DOHH2 (cell line): Measurements from ENCODE around the gene MRTFA.

ENCODE experiments used
- H3F3A ChIP-seq: fragments of 200-600 bp; sonication (generic), shearing (Covaris generic); 2 replicates; pipeline ENCODE4 v1.6.0; 2016; ENCODE audit warnings: antibody characterized with exemption, mild to moderate bottlenecking; ENCODE audit not compliant: control insufficient read depth, insufficient read depth
- H3K27ac ChIP-seq: fragments of 200-600 bp; sonication (generic); 2 replicates; pipeline ENCODE4 v1.5.1; 2014; ENCODE audit warnings: low read depth, mild to moderate bottlenecking, low read length, moderate library complexity
- H3K27me3 ChIP-seq: fragments of 200-600 bp; sonication (generic); 2 replicates; pipeline ENCODE4 v1.6.1; 2014; ENCODE audit warnings: mild to moderate bottlenecking, low read length, mixed read lengths; ENCODE audit not compliant: control insufficient read depth
- H3K36me3 ChIP-seq: fragments of 200-600 bp; sonication (generic); 2 replicates; pipeline ENCODE4 v1.6.1; 2014; ENCODE audit warnings: mild to moderate bottlenecking, low read length, moderate library complexity, mixed read lengths; ENCODE audit not compliant: control insufficient read depth
- H3K4me1 ChIP-seq: fragments of 200-600 bp; sonication (generic); 2 replicates; pipeline ENCODE4 v1.6.1; 2014; ENCODE audit warnings: mild to moderate bottlenecking, low read length, mixed read lengths; ENCODE audit not compliant: control insufficient read depth
- H3K4me2 ChIP-seq: fragments of 200-600 bp; sonication (generic); 2 replicates; pipeline ENCODE4 v1.6.0; 2014; ENCODE audit warnings: mild to moderate bottlenecking, low read length, moderate library complexity
- H3K4me3 ChIP-seq: fragments of 200-600 bp; sonication (generic); 2 replicates; pipeline ENCODE4 v1.5.1; 2014; ENCODE audit warnings: mild to moderate bottlenecking, low read length, mixed read lengths
- H3K79me2 ChIP-seq: fragments of 200-600 bp; sonication (generic); 2 replicates; pipeline ENCODE4 v1.6.1; 2014; ENCODE audit warnings: mild to moderate bottlenecking, low read length, mixed read lengths; ENCODE audit not compliant: control insufficient read depth
- H3K9me2 ChIP-seq: fragments of 200-600 bp; sonication (generic); replicated peaks from 2 replicates; pipeline ENCODE4 v1.6.1; 2014; ENCODE audit warnings: mild to moderate bottlenecking, low read length, mixed read lengths; ENCODE audit not compliant: control insufficient read depth
- H3K9me3 ChIP-seq: fragments of 200-600 bp; sonication (generic); 2 replicates; pipeline ENCODE4 v1.6.1; 2014; ENCODE audit warnings: antibody characterized with exemption, low read length, mixed read lengths; ENCODE audit not compliant: control insufficient read depth, insufficient read depth
- H4K20me1 ChIP-seq: fragments of 200-600 bp; sonication (generic); 2 replicates; pipeline ENCODE4 v1.6.0; 2014; ENCODE audit warnings: low read depth, mild to moderate bottlenecking, antibody characterized with exemption, low read length, moderate library complexity; ENCODE audit not compliant: control insufficient read depth, insufficient read depth
- EZH2phosphoT487 ChIP-seq: fragments of 200-600 bp; sonication (generic); IDR thresholded peaks from 2 replicates; pipeline ENCODE4 v1.6.1; 2017; ENCODE audit warnings: borderline replicate concordance, mild to moderate bottlenecking, antibody characterized with exemption, low read length, moderate library complexity, mixed read lengths
- TF ChIP-seq, protein P1 (sequence below): fragments of 200-600 bp; sonication (generic); IDR thresholded peaks from one replicate; pipeline ENCODE4 v1.5.1; 2014; ENCODE audit warnings: antibody characterized with exemption, mild to moderate bottlenecking, low read depth, low read length; ENCODE audit not compliant: poor library complexity, severe bottlenecking

Gene MRTFA

DNA sequence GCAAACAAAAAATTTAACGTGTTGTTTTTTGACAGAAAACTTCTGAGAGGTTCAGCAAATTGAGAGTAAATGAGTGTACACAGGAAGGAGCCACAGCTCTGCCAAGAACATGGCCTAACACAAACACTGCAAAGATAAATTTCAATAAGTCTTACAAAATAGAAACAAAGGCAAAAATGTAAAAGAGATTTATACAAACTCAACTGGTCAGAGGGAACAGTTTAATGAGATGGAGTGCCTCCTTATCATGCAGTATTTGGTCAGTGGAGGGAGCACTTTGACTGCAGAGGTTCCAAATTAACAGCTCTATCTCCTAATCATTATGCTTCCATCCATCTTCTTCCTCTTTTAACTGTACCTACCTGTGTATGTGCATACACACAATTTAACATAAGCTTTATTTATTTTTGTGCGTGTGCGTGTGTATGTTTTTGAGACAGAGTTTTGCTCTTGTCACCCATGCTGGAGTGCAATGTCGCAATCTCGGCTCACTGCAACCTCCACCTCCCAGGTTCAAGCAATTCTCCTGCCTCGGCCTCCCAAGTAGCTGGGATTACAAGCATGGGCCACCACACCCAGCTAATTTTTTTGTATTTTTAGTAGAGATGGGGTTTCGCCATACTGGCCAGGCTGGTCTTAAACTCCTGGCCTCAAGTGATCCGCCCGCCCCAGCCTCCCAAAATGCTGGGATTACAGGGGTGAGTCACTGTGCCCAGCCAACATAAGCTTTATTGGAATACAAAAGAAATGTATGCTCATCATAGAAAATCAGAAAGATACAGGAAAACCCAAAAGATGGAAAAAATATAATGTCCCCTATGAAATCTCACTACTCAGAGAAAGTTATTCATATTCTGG lies 111.9 kb downstream of the MRTFA start:
- Histone ChIP-seq H3K4me3 (no peak overlapping the region), H3K4me2 (no peak overlapping the region), H3K4me1 (peaks cover 5% of the 10 kb centered on the region; the same call in 1 of the 2 replicates), H3K27me3 (no peaks in the 10 kb centered on the region), H3K79me2 (peaks cover 18% of the 10 kb centered on the region), H3K9me3 (no peaks in the 10 kb centered on the region), H3K36me3 (no peaks in the 10 kb centered on the region), H3K27ac (no peak overlapping the region), H3F3A (no peaks in the 10 kb centered on the region; the same call in 1 of the 2 replicates), H3K9me2 (no peaks in the 10 kb centered on the region), H4K20me1 (no peaks in the 10 kb centered on the region; the same call in 1 of the 2 replicates)
- TF ChIP-seq EZH2phosphoT487: no peak
- TF ChIP-seq, protein P1, sequence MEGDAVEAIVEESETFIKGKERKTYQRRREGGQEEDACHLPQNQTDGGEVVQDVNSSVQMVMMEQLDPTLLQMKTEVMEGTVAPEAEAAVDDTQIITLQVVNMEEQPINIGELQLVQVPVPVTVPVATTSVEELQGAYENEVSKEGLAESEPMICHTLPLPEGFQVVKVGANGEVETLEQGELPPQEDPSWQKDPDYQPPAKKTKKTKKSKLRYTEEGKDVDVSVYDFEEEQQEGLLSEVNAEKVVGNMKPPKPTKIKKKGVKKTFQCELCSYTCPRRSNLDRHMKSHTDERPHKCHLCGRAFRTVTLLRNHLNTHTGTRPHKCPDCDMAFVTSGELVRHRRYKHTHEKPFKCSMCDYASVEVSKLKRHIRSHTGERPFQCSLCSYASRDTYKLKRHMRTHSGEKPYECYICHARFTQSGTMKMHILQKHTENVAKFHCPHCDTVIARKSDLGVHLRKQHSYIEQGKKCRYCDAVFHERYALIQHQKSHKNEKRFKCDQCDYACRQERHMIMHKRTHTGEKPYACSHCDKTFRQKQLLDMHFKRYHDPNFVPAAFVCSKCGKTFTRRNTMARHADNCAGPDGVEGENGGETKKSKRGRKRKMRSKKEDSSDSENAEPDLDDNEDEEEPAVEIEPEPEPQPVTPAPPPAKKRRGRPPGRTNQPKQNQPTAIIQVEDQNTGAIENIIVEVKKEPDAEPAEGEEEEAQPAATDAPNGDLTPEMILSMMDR: peak; percentile 53

DNA sequence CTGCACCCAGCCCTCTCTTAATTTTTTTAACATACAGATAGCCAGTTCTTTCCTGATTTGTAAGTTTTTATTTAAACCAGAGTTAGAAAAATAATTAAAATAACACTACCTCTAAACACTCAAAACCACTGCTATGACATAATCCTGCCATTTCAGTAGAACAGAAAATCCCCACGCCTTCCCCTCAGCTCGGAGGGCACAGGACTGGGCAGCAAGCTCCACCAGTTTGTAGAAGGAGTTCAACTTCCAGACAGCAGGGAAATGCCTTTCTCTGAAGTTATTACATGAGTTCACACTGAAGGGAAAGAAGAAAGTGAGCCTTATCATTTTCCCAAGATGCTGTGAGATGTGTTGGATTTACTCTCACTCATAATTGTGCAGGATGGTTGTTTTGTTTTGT lies 114.4 kb downstream of the MRTFA start:
- Histone ChIP-seq H3K27me3 (no peaks in the 10 kb centered on the region), H3K36me3 (no peaks in the 10 kb centered on the region), H4K20me1 (no peaks in the 10 kb centered on the region; the same call in 1 of the 2 replicates), H3F3A (no peaks in the 10 kb centered on the region; the same call in 1 of the 2 replicates), H3K4me1 (peaks cover 5% of the 10 kb centered on the region), H3K4me3 (no peak overlapping the region), H3K9me3 (no peaks in the 10 kb centered on the region), H3K79me2 (peaks cover 18% of the 10 kb centered on the region), H3K27ac (no peak overlapping the region), H3K4me2 (no peak overlapping the region), H3K9me2 (no peaks in the 10 kb centered on the region)
- no peak for TF ChIP-seq EZH2phosphoT487
- TF ChIP-seq, protein P1: no peak

DNA sequence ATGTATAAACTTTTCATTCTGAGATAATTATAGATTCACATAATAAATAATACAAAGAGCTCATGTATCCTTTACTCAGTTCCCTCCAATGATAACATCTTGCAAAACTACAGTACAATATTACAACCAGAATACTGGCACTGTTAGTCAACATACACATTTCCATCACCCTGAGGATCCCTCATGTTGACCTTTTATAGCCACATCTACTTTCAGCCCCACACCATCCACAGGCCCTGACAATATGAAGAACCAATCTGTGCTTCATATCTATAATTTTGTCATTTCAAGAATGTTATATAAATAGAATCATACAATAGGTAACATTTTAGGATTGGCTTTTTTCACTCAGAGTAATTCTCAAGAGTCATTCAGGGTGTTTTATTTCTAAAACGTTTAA lies 115.5 kb downstream of the MRTFA start:
- Histone ChIP-seq H3K4me2 (no peak overlapping the region), H3K4me3 (no peak overlapping the region), H3K27me3 (no peaks in the 10 kb centered on the region), H4K20me1 (no peaks in the 10 kb centered on the region; the same call in 1 of the 2 replicates), H3K9me3 (no peaks in the 10 kb centered on the region), H3K4me1 (peaks cover 5% of the 10 kb centered on the region), H3K9me2 (no peaks in the 10 kb centered on the region), H3K79me2 (peaks cover 18% of the 10 kb centered on the region), H3K36me3 (no peaks in the 10 kb centered on the region), H3F3A (no peaks in the 10 kb centered on the region; the same call in 1 of the 2 replicates), H3K27ac (no peak overlapping the region)
- TF ChIP-seq, protein P1: no peak
- no peak for TF ChIP-seq EZH2phosphoT487
